ENCODE measurements around the gene ARSD.
"Not testable (repeated sequence)": the region's sequence is repeated elsewhere in the genome, so short reads cannot be mapped to it uniquely, and the experiment has no call there.

ARSD gene

GRCh38 chrX:2890536-2891460, 38.3 kb downstream of the ARSD start:
- not testable (repeated sequence) for DNase-seq

GRCh38 chrX:2889706-2890490, 39.2 kb downstream of the ARSD start:
- peak; percentile 8 for DNase-seq

- no peak for DNase-seq
Measured at GRCh38 chrX:2889045-2889605, 40.0 kb downstream of the ARSD start.

- DNase-seq = no peak
Measured at GRCh38 chrX:2888309-2888708, 40.8 kb downstream of the ARSD start.

GRCh38 chrX:2883770-2884169, 45.4 kb downstream of the ARSD start:
- no peak for DNase-seq

GRCh38 chrX:2879670-2880069, 49.5 kb downstream of the ARSD start:
- no peak for DNase-seq

- DNase-seq = no peak
Measured at GRCh38 chrX:2878563-2878962, 50.6 kb downstream of the ARSD start.

- no peak for DNase-seq
Measured at GRCh38 chrX:2875798-2876399, 53.2 kb downstream of the ARSD start.

- no peak for DNase-seq
Measured at GRCh38 chrX:2875136-2875481, 54.0 kb downstream of the ARSD start.

- DNase-seq = no peak
Measured at GRCh38 chrX:2874222-2875135, 54.7 kb downstream of the ARSD start.

- DNase-seq = no peak
Measured at GRCh38 chrX:2872671-2873277, 56.4 kb downstream of the ARSD start.

- no peak for DNase-seq
Measured at GRCh38 chrX:2871831-2872230, 57.3 kb downstream of the ARSD start.

GRCh38 chrX:2870650-2871049, 58.5 kb downstream of the ARSD start:
- DNase-seq = no peak

- DNase-seq = no peak
Measured at GRCh38 chrX:2867206-2867605, 61.9 kb downstream of the ARSD start.

GRCh38 chrX:2863646-2864045, 65.5 kb downstream of the ARSD start:
- peak; percentile 68 for DNase-seq

GRCh38 chrX:2862404-2862803, 66.7 kb downstream of the ARSD start:
- DNase-seq = no peak

- no peak for DNase-seq
Measured at GRCh38 chrX:2859197-2859797, 69.8 kb downstream of the ARSD start.

- DNase-seq = no peak
Measured at GRCh38 chrX:2857566-2857965, 71.6 kb downstream of the ARSD start.

- no peak for DNase-seq
Measured at GRCh38 chrX:2855761-2856160, 73.4 kb downstream of the ARSD start.

GRCh38 chrX:2854918-2855317, 74.2 kb downstream of the ARSD start:
- DNase-seq = no peak

Measured in fibroblast of upper back skin (primary cell).